OCI-LY7 (cell line): ENCODE data around the gene SFT2D2.

Experiments
- EZH2phosphoT487 ChIP-seq: fragments of 200-600 bp; sonication (generic); IDR thresholded peaks from 2 replicates; pipeline ENCODE4 v1.6.1; 2018; ENCODE audit warnings: low read depth, borderline replicate concordance, mild to moderate bottlenecking, mixed run types, antibody characterized with exemption, low read length, moderate library complexity, mixed read lengths
- TF ChIP-seq, protein P1 (sequence below): fragments of 200-600 bp; sonication (generic); conservative IDR thresholded peaks from 2 replicates; pipeline ENCODE4 v1.5.1; 2014; ENCODE audit warnings: mild to moderate bottlenecking, antibody characterized with exemption, low read length, moderate library complexity, mixed read lengths

GRCh38 chr1:168221275-168221674, 4.5 kb upstream of the SFT2D2 start:
- TF ChIP-seq, protein P1, sequence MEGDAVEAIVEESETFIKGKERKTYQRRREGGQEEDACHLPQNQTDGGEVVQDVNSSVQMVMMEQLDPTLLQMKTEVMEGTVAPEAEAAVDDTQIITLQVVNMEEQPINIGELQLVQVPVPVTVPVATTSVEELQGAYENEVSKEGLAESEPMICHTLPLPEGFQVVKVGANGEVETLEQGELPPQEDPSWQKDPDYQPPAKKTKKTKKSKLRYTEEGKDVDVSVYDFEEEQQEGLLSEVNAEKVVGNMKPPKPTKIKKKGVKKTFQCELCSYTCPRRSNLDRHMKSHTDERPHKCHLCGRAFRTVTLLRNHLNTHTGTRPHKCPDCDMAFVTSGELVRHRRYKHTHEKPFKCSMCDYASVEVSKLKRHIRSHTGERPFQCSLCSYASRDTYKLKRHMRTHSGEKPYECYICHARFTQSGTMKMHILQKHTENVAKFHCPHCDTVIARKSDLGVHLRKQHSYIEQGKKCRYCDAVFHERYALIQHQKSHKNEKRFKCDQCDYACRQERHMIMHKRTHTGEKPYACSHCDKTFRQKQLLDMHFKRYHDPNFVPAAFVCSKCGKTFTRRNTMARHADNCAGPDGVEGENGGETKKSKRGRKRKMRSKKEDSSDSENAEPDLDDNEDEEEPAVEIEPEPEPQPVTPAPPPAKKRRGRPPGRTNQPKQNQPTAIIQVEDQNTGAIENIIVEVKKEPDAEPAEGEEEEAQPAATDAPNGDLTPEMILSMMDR: no peak
- TF ChIP-seq EZH2phosphoT487: no peak
